HG03103 (cell line): Measurements from ENCODE around the gene HIF1A.

Experiments used
- ATAC-seq: cut with Tn5 transposase; IDR thresholded peaks from one replicate; pipeline ENCODE4 v1.9.1; 2021; ENCODE audit warnings: low read depth; ENCODE audit not compliant: unreplicated experiment

Gene HIF1A

DNA sequence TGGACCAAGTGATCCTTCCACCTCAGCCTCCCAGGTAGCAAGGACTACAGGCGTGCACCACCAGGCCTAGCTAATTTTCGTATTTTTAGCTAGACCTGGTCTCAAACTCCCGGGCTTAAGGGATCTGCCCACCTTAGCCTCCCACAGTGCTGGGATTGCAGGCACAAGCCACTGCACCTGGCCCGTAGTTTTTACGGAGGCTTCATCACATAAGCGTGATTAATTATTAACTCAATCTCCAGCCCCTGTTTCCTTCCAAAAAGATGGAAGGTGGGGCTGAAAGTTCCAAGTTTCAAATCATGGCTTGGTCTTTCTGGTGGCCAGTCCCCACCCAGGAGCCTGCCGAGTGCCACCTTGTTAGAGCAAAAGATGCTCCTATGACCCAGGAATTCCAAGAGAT is 22.5 kb upstream of the HIF1A start:
- no peak for ATAC-seq

DNA sequence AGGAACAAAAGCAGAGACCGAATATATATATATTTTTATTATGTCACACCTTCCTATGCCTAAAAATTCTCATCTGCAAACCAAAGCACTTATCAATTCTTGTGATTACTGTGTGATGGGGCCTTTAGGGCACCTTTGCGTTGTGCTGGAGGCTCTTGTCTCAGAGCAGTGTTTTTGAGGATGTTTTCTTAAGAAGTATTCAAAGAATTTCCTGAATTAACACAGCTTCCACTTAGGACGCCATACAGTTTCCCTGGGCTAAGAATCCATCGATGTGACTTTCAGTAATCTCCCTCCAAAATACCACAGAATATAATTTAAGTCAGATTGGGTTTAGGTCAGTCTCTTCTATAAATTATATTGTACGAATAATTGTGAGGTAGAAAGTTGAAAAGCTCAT is 22.0 kb upstream of the HIF1A start:
- no peak for ATAC-seq

DNA sequence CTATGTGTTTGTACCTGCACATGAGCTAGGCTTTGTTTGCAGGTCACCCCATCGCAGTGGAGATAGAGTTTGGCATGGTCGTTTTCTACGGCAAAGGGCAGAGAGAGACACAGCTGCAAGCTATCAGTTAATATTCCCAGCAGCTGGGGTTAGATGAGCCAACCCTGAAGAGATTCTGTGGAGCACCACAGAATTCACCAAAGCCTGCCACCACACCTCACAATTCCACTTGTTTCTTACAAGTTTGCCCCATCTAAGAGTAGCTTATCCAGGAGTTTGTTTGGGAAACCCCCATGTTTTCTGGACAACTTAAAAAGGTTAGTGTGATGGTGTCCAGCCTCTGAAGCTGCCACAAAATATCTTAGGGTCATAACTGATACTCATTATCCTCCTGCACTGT is 20.0 kb upstream of the HIF1A start:
- no peak for ATAC-seq

DNA sequence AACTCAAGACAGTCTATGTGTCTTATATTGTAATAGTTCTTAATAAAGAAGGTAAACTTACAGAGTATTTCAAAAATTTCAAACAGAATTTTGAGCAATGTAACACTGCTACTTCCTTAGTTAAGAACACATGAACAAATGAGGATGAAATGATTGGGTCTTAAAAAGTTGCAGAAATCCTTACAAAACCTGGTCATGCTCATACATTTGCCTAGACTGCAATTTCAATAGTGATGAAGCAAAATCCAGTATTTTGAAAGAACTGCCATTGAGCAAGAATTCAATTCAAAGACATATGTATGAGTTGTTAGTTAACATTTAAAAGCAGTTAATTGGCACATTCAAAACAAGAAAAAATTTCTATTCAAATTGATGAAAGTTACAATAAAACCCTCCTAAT is 17.8 kb upstream of the HIF1A start:
- no peak for ATAC-seq

DNA sequence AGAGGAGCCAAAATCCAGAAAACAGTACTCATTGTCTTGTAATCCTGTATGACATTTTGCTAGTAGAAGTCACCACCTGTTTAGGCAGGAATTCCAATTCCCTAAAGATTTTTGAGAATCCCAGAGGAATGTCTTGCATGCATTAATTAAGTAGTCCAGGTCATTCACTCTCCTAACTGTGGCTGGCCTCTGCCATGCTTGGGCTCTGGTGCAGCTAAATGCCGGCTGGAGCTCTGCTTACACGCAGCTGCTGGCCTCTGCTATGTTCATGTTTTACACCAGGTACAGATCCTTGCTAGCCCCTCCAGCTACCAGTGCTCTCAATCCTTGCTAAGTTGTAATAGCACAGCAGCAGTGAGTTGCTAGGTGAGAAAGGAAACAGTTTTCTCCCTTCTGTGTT is 16.3 kb upstream of the HIF1A start:
- no peak for ATAC-seq

DNA sequence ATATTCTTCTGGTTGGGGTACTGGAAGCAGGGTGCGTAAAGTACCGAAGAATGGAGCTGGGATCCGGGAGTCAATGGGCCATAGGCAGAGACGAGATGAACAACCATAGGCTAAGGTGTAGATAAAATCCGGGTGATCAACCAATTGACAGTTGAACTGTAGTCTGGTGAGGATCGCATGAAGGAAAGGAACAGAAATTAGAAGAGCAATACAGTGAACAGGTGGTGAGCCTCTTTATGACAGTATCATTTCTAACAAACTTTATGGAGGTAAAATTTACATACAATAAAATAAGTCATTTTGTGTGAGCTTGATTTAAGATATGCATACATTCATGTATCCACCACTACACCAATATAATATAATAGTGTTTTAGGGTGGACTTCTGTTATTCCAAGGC is 13.9 kb upstream of the HIF1A start:
- ATAC-seq, result no peak

DNA sequence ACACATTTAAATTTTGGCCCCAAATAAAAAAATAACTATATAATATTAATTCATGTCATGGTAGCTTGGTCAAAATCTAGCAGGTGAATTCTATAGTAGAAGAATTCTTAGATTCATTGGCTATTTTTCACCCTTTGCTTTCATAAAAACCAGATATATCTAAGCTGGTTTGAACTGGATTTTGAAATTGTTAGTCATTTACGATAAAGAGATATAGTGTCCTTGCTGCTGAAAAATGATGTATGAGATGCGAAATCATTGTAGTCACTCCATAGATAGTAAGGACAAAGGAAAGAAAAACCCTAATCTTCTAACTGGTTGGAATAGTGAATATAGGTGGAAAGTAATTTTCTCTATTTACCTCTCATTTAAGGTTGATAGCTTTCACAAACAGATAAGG is 12.2 kb upstream of the HIF1A start:
- no peak for ATAC-seq

DNA sequence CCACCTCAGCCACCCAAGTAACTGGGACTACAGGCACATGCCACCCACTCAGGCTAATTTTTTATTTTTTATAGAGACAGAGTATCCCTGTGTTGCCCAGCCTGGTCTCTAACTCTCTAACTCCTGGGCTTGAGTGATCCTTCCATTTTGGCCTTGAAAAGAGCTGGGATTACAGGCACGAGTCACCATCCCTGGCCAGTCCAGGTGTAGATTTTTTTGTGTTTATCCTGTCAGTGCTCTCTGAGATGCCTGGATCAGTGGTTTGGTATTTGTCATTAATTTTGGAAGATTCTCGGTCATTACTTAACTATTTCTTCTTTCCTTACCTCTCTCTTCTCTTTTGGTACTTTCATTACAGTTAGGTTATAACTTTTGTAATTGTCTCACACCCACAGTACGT is 5.3 kb upstream of the HIF1A start:
- ATAC-seq, result no peak

DNA sequence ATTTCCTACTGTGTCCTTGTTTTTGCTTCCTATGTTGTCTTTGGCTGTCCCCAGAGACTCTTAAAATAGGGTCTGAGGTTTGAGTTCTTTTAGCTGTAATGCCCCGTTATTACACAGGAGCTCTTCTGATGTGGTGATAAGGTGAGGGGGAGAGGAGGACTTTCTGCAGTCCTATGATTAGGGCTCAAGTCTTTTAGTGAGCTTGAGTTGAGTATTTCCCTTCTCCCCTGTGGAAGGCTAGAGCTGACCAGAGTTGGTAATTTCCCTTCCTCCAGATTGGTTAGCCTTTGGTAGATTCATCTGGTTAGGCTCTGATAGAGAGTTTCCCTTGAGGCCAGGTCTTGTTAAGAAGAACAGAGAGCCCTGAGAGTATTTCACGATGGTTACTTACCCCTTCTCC is 4.3 kb upstream of the HIF1A start:
- no peak for ATAC-seq

DNA sequence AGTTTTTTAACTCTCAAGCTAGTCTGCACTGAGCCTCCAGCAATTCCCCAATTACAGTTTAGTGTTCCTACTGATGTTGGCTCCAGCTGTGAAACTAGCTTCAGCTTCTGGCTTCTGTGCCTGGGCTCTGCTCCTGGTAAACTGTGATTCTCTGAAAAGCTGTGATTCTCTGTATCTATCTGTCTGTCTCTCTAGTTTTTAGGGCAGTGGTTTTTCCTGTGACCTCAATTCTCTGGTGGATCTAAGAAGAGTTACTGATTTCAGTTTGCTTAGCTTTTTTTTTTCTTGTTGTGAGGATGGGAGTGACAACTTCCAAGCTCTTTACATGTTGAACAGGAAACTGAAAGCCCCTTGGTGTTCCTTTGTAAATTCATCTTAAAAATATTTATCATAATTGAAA is 3.8 kb upstream of the HIF1A start:
- no peak for ATAC-seq

DNA sequence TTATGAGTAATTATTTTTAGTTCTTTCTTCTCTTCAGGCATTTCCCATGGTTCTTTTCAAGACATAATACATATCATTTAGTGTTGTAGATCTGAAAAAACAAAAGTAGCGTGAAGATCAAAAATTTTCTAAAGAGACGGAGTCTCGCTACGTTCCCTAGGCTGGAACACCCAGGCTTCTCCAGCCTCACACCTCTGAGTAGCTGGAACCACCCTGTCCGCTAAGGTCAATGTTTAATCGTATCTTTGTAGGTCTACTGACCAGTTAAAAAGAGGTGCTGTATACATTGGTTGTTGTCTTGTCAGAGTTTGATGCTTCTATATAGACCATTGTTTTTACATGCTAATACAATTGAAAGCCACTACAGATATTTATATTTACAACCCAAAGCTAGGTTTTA is 1.3 kb upstream of the HIF1A start:
- ATAC-seq, result no peak

DNA sequence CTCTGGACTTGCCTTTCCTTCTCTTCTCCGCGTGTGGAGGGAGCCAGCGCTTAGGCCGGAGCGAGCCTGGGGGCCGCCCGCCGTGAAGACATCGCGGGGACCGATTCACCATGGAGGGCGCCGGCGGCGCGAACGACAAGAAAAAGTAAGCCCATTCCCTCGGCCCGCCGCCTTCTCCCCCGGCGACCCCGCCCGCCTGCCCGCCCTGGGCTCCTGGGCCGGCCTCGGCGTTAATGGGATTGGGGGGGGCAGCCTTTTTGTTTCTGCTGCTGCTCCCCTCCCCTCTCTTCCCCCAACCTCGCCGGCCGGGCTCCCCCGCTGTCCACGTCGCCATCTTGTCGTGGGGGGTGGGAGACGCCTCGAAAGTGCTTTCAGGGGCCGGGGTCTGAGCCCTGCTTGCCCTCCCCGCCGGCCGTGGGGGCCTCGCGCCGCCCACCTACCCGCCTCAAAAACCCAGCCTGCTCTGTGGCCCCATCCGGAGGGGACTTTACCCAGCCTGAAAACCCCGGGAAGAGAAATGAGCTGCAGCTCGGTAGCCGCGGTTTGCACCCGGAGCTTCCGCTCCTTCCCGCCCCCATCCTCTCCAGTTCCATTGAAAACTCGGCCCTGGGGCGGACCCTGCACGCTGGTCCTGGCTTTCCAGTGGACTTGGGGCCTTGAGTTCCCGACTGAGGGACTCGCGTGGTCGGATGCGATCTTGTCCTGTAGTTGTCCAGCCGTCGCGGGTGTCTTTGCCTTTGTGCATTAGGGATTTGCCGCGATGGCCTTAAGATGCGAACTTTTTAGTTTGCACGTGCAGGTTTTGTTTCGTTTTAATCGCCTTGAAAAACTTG is 598 bp downstream of the HIF1A start:
- peak; percentile 1 for ATAC-seq

DNA sequence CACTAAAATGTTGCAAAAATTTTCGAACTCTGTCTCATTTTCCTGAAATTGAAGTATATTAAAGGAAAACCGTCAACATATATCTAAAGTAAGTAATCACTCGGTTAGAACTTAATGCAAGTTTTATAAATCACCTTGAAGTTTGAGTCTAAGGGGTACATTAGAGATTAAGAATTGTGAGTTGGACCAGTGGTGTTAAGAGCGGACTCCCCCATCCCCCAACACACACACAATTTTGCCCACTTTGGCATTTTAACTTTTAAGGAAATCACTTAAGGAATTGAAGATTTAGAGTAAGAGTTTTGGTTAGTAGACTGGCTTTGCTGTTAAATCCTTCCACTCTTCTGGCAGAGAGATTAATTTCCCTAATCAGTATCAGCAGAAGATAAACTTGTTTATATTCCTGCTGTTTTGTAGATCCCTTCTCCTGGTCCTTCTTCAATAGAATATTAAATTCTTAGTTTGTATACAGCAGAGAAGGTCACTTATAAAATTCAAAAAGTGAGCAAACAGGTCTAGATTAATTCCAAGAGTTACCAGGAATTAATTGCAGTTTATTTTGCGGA is 1.5 kb downstream of the HIF1A start:
- no peak for ATAC-seq

DNA sequence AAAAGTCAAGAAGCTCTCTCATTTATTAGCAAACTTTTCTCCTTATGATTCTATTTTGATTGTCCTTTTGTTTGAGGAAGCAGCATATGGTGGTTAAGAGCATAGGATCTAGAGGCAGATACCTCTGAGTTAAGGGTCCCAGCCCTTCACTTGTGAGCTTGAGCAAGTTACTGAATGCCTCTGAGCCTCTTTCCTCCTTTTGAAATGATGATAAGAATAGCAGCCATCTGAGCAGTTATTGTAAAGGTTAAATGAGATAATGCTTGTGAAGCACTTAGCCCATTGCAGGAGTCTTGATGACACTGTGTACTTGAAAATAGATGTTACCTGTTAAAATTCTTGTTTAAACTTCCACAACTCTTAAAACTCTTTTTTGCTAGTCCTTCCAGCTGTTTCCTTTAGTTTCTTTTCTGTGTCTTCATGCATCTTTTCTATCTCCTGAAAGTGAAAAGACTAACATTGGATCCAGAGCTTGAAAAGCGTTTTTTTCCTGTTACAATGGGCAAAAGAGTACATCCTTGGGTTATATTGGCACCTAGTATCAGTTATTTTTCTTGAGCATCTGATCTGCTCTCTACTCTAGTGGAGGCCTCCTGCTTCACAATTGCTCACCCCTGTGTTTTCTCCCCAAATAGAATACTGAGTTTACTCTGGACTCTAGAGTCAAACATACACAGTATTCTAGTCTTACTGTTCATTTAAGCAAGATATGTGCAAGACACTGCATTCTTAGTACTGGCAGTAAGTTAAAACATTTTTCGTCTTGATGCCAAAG is 3.1 kb downstream of the HIF1A start:
- ATAC-seq, result no peak

DNA sequence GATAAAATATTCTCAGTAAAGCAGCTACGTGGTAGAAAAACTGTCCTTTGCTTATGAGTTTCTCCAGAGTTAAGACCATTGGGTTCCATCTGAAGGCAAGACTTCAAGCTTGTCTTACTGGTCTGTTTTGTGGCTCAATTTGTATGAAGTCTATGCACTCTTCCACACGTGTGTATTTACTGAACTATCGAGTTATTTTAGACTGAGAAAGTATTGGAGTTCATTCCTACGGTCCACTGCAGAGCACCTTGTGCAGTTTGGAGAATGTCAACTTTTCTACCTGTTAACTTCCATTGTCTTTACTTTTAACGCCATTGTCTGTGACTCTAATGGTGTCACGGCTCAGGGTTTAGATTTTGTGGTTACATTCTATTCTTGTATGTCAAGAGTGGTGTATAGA is 3.7 kb downstream of the HIF1A start:
- no peak for ATAC-seq

DNA sequence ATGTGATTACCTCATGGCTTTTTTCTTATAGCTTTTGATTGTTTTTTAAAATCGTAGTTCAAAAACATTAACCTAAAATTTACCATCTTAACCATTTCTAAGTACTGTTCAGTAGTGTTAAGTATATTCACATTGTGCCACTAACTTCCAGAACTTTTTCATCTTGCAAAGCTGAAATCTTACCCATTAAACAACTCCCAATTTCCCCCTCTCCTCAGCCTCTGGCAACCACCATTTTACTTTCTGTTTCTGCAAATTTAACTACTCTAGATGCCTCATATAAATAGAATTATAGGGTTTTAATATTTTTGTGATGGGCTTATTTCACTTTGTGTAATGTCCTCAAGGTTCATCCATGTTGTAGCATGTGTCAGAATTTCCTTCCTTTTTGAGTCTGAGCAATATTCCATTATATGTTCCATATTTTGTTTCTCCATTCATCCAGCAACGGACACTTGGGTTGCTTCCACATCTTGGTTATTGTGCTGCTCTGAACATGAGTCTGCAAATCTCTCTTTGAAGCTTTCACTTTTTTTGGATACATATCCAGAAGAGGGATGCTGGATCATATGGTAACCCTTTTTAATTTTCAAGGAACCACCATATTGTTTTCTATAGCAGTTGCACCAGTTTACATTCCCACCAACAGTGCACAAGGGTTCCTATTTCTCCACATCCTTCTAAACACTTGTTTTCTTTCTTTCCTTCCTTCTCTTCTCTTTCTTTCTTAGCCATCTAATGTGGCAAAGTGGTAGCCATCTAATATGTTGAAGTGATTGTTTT is 5.0 kb downstream of the HIF1A start:
- no peak for ATAC-seq

DNA sequence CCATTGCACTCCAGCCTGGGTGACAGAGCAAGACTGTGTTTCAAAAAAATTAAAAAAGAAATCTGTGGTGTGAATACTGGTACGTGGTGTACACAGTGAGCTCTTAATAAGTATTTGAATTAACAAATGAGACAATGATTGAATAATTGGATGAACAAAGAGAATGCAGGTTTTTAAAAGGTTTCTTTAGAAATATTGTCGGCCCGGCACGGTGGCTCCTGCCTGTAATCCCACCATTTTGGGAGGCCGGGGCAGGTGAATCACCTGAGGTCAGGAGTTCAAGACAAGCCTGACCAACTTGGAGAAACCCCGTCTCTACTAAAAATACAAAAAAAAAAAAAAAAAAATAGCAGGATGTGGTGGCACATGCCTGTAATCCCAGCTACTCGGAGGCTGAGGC is 6.6 kb downstream of the HIF1A start:
- ATAC-seq, result no peak

DNA sequence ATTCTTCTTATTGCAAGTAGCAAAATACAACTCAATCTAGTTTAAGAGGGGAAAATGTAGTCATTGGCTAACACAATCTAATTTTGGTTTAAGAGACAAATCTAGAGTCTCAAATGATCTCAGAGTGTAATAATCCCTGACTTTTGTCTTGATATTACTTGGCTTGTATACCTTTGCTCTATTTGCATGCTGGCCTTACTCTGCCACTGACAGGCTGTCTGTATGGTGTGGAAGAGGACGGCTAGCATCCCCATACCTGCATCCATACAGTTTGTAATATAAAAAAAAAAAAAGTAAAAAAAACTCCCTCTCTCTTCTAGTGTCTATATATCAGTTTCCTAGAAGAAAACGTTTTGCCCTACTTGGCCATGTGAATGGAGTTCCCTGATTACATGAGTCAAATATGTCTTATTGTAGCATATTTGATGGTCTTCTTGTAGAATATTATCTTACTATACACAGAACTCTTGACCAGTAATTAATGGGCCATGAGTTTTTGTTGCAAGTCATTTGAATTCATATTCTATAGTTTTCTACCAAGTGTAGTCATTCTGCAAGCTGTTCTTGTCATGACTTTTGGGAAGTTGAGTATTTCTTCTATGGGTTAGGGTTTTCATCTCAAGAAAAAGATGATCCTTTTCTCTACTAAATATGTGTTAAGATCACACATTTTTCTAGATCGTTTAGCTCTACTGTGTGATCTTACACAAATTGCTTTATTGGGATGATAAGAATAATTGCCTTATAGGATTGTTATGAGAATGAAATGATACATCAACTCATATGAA is 8.2 kb downstream of the HIF1A start:
- no peak for ATAC-seq

DNA sequence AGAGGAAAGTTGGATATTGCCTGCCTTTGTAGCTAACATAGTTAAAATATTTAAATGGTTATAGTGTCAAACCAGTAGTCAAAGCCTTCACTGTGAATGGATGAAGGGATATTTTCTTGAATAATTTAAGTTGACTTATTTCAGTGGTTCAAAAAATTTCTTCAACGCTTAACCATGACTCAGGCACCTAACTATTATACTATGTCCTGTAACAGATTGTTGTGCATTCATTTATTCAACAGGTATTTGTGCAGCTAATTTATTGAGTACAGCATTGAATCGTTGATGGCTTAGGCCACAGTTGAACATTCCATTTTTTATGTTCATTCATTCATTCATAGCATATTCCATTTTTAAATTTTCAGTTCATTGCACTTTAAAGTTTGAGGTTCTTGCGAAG is 9.2 kb downstream of the HIF1A start:
- no peak for ATAC-seq

DNA sequence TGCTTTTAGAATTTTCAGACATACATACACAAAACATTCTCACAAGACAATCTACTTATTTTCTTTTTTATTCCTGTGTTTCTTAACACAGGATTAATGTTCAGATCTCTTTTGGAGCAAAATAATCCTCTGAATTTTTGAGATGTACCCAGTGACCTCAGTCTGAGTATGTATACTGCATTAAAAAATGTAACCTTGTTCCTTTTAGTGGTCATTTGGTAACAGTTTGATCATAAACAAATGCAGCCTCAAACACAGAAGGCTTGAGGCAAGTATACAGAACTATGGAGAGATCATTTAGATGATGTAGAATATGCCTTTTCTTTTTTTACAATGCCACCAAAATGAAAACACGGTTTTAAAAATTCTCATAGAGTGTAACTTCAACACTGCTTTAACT is 9.7 kb downstream of the HIF1A start:
- ATAC-seq, result no peak
